HCT116 (cell line): Measurements from ENCODE around the gene CLIP2. TPM values are rescaled to one million over a fixed set of nuclear protein-coding genes. Genes with fewer than 3 reads are reported as not detected.

Experiments
- ATAC-seq: fragments of 200-7000 bp; cut with Tn5 transposase; 2 replicates; pipeline ENCODE4 v1.9.1; 2020; ENCODE audit warnings: mild to moderate bottlenecking, moderate library complexity
- BruUV-seq: library from RNA; stranded (reverse); fragments of 400-500 nt; replicated peaks from 2 replicates; lab custom pipeline; 2021; lab: Mats Ljungman, UMichigan
- CTCF ChIA-PET: fragments of 300-600 bp; sonication (Branson Sonifier 250); formaldehyde crosslinking; loops from one replicate; lab custom pipeline; 2021; ENCODE audit warnings: antibody characterized with exemption; lab: Charles Lee
- POLR2A ChIA-PET: fragments of 300-600, 350-600 bp; sonication (Branson Sonifier 250); formaldehyde crosslinking; loops from one replicate; lab custom pipeline; 2021; ENCODE audit warnings: antibody characterized with exemption; lab: Charles Lee
- RAD21 ChIA-PET, 2 experiments: fragments of 300-600 bp; sonication (Branson Sonifier 250); formaldehyde crosslinking; loops; one replicate each; lab custom pipeline; 2023; ENCODE audit warnings: low total read pairs in 2 of 2; ENCODE audit not compliant: uncharacterized antibody in 2 of 2, unreplicated experiment in 2 of 2, low non-redundant PET in 1 of 2; lab: Charles Lee
- DNase-seq: peaks from one replicate; pipeline ENCODE4 v3.0.0-alpha.2; 2010; ENCODE audit warnings: low read depth, low spot score
- H2AFZ ChIP-seq: fragments of 200-600 bp; shearing (Covaris generic), sonication (generic); 2 replicates; pipeline ENCODE4 v1.6.1; 2017; ENCODE audit warnings: low read depth, mixed run types, mixed read lengths, antibody characterized with exemption, low read length; ENCODE audit not compliant: poor library complexity, severe bottlenecking
- H3K27ac ChIP-seq: 2 replicates; pipeline ENCODE4 v1.5.1; 2012; ENCODE audit warnings: low read depth, low read length
- H3K27me3 ChIP-seq: fragments of 200-600 bp; sonication (generic); 2 replicates; pipeline ENCODE4 v1.6.1; 2016; ENCODE audit warnings: mixed run types, low read length, mixed read lengths; ENCODE audit not compliant: insufficient read depth
- H3K36me3 ChIP-seq, 2 experiments: fragments of 200-500 bp in 1 of 2; fragments of 200-600 bp in 1 of 2; sonication (Bioruptor generic) in 1 of 2; sonication (generic) in 1 of 2; 2 replicates each; pipeline versions ENCODE4 v1.5.1 to v1.6.1; 2014 to 2016; ENCODE audit warnings: low read length in 2 of 2, inconsistent platforms in 1 of 2, mixed read lengths in 1 of 2, mixed run types in 1 of 2; ENCODE audit not compliant: insufficient read depth in 2 of 2, control insufficient read depth in 1 of 2
- H3K4me1 ChIP-seq, 2 experiments: fragments of 200-600 bp in 1 of 2; sonication (generic) in 1 of 2; 2 replicates each; pipeline versions ENCODE4 v1.5.1 to v1.6.1; 2012 to 2017; ENCODE audit warnings: low read length in 2 of 2, inconsistent platforms in 1 of 2, mild to moderate bottlenecking in 1 of 2, mixed read lengths in 1 of 2, mixed run types in 1 of 2, moderate library complexity in 1 of 2; ENCODE audit not compliant: insufficient read depth in 2 of 2, control insufficient read depth in 1 of 2
- H3K4me2 ChIP-seq: fragments of 200-600 bp; sonication (generic); 2 replicates; pipeline ENCODE4 v1.6.1; 2017; ENCODE audit warnings: mixed run types, low read length, mixed read lengths
- H3K4me3 ChIP-seq, 2 experiments: fragments of 200-600 bp in 1 of 2; sonication (generic) in 1 of 2; replicated peaks in 1 of 2; 2 replicates each; pipeline ENCODE4 v1.5.1; 2011 to 2016; ENCODE audit warnings: low read length in 2 of 2, control low read depth in 1 of 2, low read depth in 1 of 2, mild to moderate bottlenecking in 1 of 2, mixed read lengths in 1 of 2, mixed run types in 1 of 2
- H3K79me2 ChIP-seq: fragments of 200-600 bp; sonication (generic); 2 replicates; pipeline ENCODE4 v1.6.1; 2017; ENCODE audit warnings: mild to moderate bottlenecking, mixed run types, low read length, moderate library complexity, mixed read lengths; ENCODE audit not compliant: insufficient read depth
- H3K9ac ChIP-seq: fragments of 200-600 bp; sonication (generic); 2 replicates; pipeline ENCODE4 v1.6.1; 2016; ENCODE audit warnings: low read length, mixed read lengths
- H3K9me2 ChIP-seq: fragments of 200-600 bp; sonication (generic), shearing (Covaris generic); 2 replicates; pipeline ENCODE4 v1.6.1; 2017; ENCODE audit warnings: mixed run types, mild to moderate bottlenecking, moderate library complexity; ENCODE audit not compliant: insufficient read depth
- H3K9me3 ChIP-seq, 2 experiments: fragments of 200-500 bp in 1 of 2; fragments of 200-600 bp in 1 of 2; sonication (Bioruptor generic) in 1 of 2; sonication (generic) in 1 of 2; 2 replicates each; pipeline ENCODE4 v1.6.1; 2014 to 2017; ENCODE audit warnings: low read length in 2 of 2, mixed read lengths in 2 of 2, inconsistent platforms in 1 of 2, low read depth in 1 of 2, mild to moderate bottlenecking in 1 of 2, mixed run types in 1 of 2, moderate library complexity in 1 of 2; ENCODE audit not compliant: control insufficient read depth in 1 of 2, insufficient read depth in 1 of 2
- H4K20me1 ChIP-seq: fragments of 200-600 bp; sonication (generic), shearing (Covaris generic); 2 replicates; pipeline ENCODE4 v1.6.1; 2017; ENCODE audit warnings: mixed run types, mild to moderate bottlenecking, moderate library complexity; ENCODE audit not compliant: insufficient read depth
- ATF3 ChIP-seq: IDR thresholded peaks from 2 replicates; pipeline ENCODE4 v1.6.1; 2012
- CBX3 ChIP-seq: IDR thresholded peaks from 2 replicates; pipeline ENCODE4 v1.6.1; 2012; ENCODE audit warnings: low read depth
- EGR1 ChIP-seq: IDR thresholded peaks from 2 replicates; pipeline ENCODE4 v1.6.1; 2012; ENCODE audit warnings: low read depth
- ELF1 ChIP-seq: IDR thresholded peaks from 2 replicates; pipeline ENCODE4 v1.6.1; 2012; ENCODE audit warnings: low read depth, borderline replicate concordance
- JUND ChIP-seq: IDR thresholded peaks from 2 replicates; pipeline ENCODE4 v1.6.1; 2012
- POLR2A ChIP-seq: IDR thresholded peaks from 2 replicates; pipeline ENCODE4 v1.7.0; 2011; ENCODE audit warnings: borderline replicate concordance; ENCODE audit not compliant: insufficient read depth, insufficient read length; ENCODE audit errors: extremely low read depth
- SIN3A ChIP-seq: IDR thresholded peaks from 2 replicates; pipeline ENCODE4 v1.6.1; 2012; ENCODE audit warnings: low read depth
- SRF ChIP-seq: IDR thresholded peaks from 2 replicates; pipeline ENCODE4 v1.6.1; 2012; ENCODE audit warnings: low read depth
- TCF7L2 ChIP-seq: IDR thresholded peaks from 2 replicates; pipeline ENCODE4 v1.7.0; 2011; ENCODE audit warnings: borderline replicate concordance, inconsistent platforms; ENCODE audit not compliant: insufficient read depth, insufficient read length; ENCODE audit errors: extremely low read depth
- YY1 ChIP-seq: IDR thresholded peaks from 2 replicates; pipeline ENCODE4 v1.6.1; 2011; ENCODE audit warnings: low read length, low read depth, moderate library complexity, mild to moderate bottlenecking; ENCODE audit not compliant: insufficient replicate concordance; ENCODE audit errors: extremely low read depth
- ZBTB33 ChIP-seq: IDR thresholded peaks from 2 replicates; pipeline ENCODE4 v1.6.1; 2011; ENCODE audit warnings: mild to moderate bottlenecking, low read length, moderate library complexity; ENCODE audit not compliant: insufficient replicate concordance; ENCODE audit errors: extremely low read depth
- intact Hi-C: fragments of 100-400 bp; cut with micrococcal nuclease; formaldehyde crosslinking; loops from 2 replicates; pipeline ENCODE4 v1.10.0; 2022
- total RNA-seq: library from RNA; stranded (reverse); gene quantifications from one replicate; pipeline ENCODE4 v1.2.1, GENCODE V29; 2021; ENCODE audit not compliant: unreplicated experiment
- TF ChIP-seq, protein P1 (sequence below): IDR thresholded peaks from 2 replicates; pipeline ENCODE4 v1.6.1; 2012; ENCODE audit warnings: low read depth

The CLIP2 gene
- total RNA-seq, 1 experiment from 2014 or later, result 40.1 TPM

GRCh38 chr7:74443543-74444247 lies 154.5 kb downstream of the CLIP2 start:
- H3K4me3 ChIP-seq, result no peak overlapping the region
- RAD21 ChIA-PET, result no interaction called here
- H3K9me2 ChIP-seq, result no peaks in the 10 kb centered on the region
- H3K4me1 ChIP-seq, result no peaks in the 10 kb centered on the region
- no peaks in the 10 kb centered on the region for H4K20me1 ChIP-seq
- no peaks in the 10 kb centered on the region for H3K79me2 ChIP-seq
- CTCF ChIA-PET, result no interaction called here
- TF ChIP-seq POLR2A, result no peak
- TF ChIP-seq ELF1, result no peak
- TF ChIP-seq ATF3, result no peak
- TF ChIP-seq SRF, result no peak
- TF ChIP-seq TCF7L2, result no peak
- no peak for TF ChIP-seq ZBTB33
- no peak for TF ChIP-seq JUND
- TF ChIP-seq YY1, result no peak
- no peak for TF ChIP-seq SIN3A
- TF ChIP-seq, protein P1, sequence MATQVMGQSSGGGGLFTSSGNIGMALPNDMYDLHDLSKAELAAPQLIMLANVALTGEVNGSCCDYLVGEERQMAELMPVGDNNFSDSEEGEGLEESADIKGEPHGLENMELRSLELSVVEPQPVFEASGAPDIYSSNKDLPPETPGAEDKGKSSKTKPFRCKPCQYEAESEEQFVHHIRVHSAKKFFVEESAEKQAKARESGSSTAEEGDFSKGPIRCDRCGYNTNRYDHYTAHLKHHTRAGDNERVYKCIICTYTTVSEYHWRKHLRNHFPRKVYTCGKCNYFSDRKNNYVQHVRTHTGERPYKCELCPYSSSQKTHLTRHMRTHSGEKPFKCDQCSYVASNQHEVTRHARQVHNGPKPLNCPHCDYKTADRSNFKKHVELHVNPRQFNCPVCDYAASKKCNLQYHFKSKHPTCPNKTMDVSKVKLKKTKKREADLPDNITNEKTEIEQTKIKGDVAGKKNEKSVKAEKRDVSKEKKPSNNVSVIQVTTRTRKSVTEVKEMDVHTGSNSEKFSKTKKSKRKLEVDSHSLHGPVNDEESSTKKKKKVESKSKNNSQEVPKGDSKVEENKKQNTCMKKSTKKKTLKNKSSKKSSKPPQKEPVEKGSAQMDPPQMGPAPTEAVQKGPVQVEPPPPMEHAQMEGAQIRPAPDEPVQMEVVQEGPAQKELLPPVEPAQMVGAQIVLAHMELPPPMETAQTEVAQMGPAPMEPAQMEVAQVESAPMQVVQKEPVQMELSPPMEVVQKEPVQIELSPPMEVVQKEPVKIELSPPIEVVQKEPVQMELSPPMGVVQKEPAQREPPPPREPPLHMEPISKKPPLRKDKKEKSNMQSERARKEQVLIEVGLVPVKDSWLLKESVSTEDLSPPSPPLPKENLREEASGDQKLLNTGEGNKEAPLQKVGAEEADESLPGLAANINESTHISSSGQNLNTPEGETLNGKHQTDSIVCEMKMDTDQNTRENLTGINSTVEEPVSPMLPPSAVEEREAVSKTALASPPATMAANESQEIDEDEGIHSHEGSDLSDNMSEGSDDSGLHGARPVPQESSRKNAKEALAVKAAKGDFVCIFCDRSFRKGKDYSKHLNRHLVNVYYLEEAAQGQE, result no peak
- no peak for TF ChIP-seq EGR1
- no peak for TF ChIP-seq CBX3
- intact Hi-C loops, result no loop called here
- ATAC-seq (no peak), DNase-seq (no peak)
- POLR2A ChIA-PET, result no interaction called here
- no peak overlapping the region for H3K9ac ChIP-seq
- no peak overlapping the region for H2AFZ ChIP-seq
- no peaks in the 10 kb centered on the region for H3K9me3 ChIP-seq
- H3K4me2 ChIP-seq, result no peak overlapping the region
- no peak overlapping the region for H3K27ac ChIP-seq
- BruUV-seq, result no TSS peak
- no peaks in the 10 kb centered on the region for H3K27me3 ChIP-seq
- H3K36me3 ChIP-seq, result no peaks in the 10 kb centered on the region
